IMR-90 (cell line): ENCODE measurements around the gene CMBL.

Experiments
- BHLHE40 ChIP-seq: fragments of 150-350 bp; IDR thresholded peaks from 2 replicates; pipeline ENCODE4 v1.6.1; 2016; ENCODE audit warnings: mild to moderate bottlenecking, low read depth, low read length
- CEBPB ChIP-seq: IDR thresholded peaks from 2 replicates; pipeline ENCODE4 v1.6.1; 2012; ENCODE audit warnings: low read depth, low read length, improper control_type of control experiment
- FOS ChIP-seq: fragments of 150-350 bp; IDR thresholded peaks from 2 replicates; pipeline ENCODE4 v1.6.1; 2016; ENCODE audit warnings: low read depth, low read length
- MAFK ChIP-seq: IDR thresholded peaks from 2 replicates; pipeline ENCODE4 v1.6.1; 2012; ENCODE audit warnings: low read depth, low read length, improper control_type of control experiment
- MAZ ChIP-seq: IDR thresholded peaks from 2 replicates; pipeline ENCODE4 v1.6.1; 2012; ENCODE audit warnings: low read depth, mild to moderate bottlenecking, low read length, improper control_type of control experiment, moderate library complexity, borderline replicate concordance
- MXI1 ChIP-seq: IDR thresholded peaks from 2 replicates; pipeline ENCODE4 v1.6.1; 2012; ENCODE audit warnings: low read depth, mild to moderate bottlenecking, low read length, moderate library complexity, borderline replicate concordance
- POLR2A ChIP-seq: IDR thresholded peaks from 2 replicates; pipeline ENCODE4 v1.6.1; 2012; ENCODE audit warnings: mild to moderate bottlenecking, low read depth, low read length
- RCOR1 ChIP-seq: IDR thresholded peaks from 2 replicates; pipeline ENCODE4 v1.6.1; 2012; ENCODE audit warnings: mild to moderate bottlenecking, low read length, improper control_type of control experiment; ENCODE audit not compliant: insufficient replicate concordance
- RFX5 ChIP-seq: IDR thresholded peaks from 2 replicates; pipeline ENCODE4 v1.8.0; 2012; ENCODE audit warnings: low read depth, mild to moderate bottlenecking, low read length, moderate library complexity
- SMC3 ChIP-seq: fragments of 150-350 bp; IDR thresholded peaks from 2 replicates; pipeline ENCODE4 v1.6.1; 2016; ENCODE audit warnings: low read depth, mild to moderate bottlenecking, antibody characterized with exemption, low read length, moderate library complexity
- TF ChIP-seq, protein P1 (sequence below): conservative IDR thresholded peaks from 2 replicates; pipeline ENCODE4 v1.5.1; 2012; ENCODE audit warnings: mild to moderate bottlenecking, low read depth, low read length, improper control_type of control experiment
- TF ChIP-seq, protein P2 (sequence below): fragments of 150-350 bp; IDR thresholded peaks from 2 replicates; pipeline ENCODE4 v1.6.1; 2016; ENCODE audit warnings: low read depth, mild to moderate bottlenecking, low read length, moderate library complexity, borderline replicate concordance

DNA sequence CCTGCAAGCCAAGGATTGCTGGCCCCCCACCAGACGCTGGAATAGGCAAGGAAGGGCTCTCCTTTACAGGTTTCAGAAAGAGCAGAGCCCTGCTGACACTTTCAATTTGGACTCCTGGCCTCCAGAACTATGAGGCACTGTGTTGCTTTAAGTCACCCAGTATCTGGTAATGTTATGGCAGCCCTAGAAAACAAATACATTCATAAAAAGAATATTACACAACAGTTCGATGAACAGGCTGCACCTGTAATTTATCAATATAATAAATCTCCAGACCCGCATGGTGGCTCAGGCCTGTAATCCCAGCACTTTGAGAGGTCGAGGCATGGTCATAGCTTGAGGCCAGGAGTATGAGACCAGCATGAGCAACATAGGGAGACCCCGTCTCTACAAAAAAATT, 7.5 kb downstream of the CMBL start:
- TF ChIP-seq POLR2A (no peak), FOS (no peak), MXI1 (no peak), SMC3 (no peak), MAZ (no peak), CEBPB (no peak), RFX5 (no peak), MAFK (no peak), RCOR1 (no peak), BHLHE40 (no peak)
- TF ChIP-seq, protein P1, sequence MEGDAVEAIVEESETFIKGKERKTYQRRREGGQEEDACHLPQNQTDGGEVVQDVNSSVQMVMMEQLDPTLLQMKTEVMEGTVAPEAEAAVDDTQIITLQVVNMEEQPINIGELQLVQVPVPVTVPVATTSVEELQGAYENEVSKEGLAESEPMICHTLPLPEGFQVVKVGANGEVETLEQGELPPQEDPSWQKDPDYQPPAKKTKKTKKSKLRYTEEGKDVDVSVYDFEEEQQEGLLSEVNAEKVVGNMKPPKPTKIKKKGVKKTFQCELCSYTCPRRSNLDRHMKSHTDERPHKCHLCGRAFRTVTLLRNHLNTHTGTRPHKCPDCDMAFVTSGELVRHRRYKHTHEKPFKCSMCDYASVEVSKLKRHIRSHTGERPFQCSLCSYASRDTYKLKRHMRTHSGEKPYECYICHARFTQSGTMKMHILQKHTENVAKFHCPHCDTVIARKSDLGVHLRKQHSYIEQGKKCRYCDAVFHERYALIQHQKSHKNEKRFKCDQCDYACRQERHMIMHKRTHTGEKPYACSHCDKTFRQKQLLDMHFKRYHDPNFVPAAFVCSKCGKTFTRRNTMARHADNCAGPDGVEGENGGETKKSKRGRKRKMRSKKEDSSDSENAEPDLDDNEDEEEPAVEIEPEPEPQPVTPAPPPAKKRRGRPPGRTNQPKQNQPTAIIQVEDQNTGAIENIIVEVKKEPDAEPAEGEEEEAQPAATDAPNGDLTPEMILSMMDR: no peak
- TF ChIP-seq, protein P2, sequence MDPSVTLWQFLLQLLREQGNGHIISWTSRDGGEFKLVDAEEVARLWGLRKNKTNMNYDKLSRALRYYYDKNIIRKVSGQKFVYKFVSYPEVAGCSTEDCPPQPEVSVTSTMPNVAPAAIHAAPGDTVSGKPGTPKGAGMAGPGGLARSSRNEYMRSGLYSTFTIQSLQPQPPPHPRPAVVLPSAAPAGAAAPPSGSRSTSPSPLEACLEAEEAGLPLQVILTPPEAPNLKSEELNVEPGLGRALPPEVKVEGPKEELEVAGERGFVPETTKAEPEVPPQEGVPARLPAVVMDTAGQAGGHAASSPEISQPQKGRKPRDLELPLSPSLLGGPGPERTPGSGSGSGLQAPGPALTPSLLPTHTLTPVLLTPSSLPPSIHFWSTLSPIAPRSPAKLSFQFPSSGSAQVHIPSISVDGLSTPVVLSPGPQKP: no peak
